ENCODE measurements around the gene ANKRD23.
"Not testable (repeated sequence)": the region's sequence is repeated elsewhere in the genome, so short reads cannot be mapped to it uniquely, and the experiment has no call there.

ANKRD23 gene

GRCh38 chr2:96801005-96801785, 42.6 kb downstream of the ANKRD23 start:
- DNase-seq, result peak in 43 of 56 donors; percentile 7 to 74 (median 45)

- DNase-seq, result no peak
Measured at GRCh38 chr2:96800061-96801004, 43.5 kb downstream of the ANKRD23 start.

GRCh38 chr2:96799623-96799935, 44.2 kb downstream of the ANKRD23 start:
- DNase-seq, result no peak

GRCh38 chr2:96798733-96799622, 44.8 kb downstream of the ANKRD23 start:
- DNase-seq, result no peak

- no peak for DNase-seq
Measured at GRCh38 chr2:96797066-96797625, 46.7 kb downstream of the ANKRD23 start.

GRCh38 chr2:96796497-96796896, 47.3 kb downstream of the ANKRD23 start:
- DNase-seq, result not testable (repeated sequence)

GRCh38 chr2:96795076-96795475, 48.7 kb downstream of the ANKRD23 start:
- DNase-seq, result no peak

GRCh38 chr2:96792772-96793749, 50.8 kb downstream of the ANKRD23 start:
- no peak for DNase-seq

- no peak for DNase-seq
Measured at GRCh38 chr2:96789245-96789617, 54.6 kb downstream of the ANKRD23 start.

GRCh38 chr2:96788442-96789244, 55.2 kb downstream of the ANKRD23 start:
- DNase-seq, result peak in 25 of 56 donors; percentile 13 to 70 (median 35)

Measured in nucleus accumbens (tissue), 56 donors.